ENCODE results near the gene TOX2. TPM values are rescaled to one million over a fixed set of nuclear protein-coding genes. Genes with fewer than 3 reads are reported as not detected.
A peak's percentile ranks its signal among the peaks of the same experiment; 100 is the strongest.

The TOX2 gene
- total RNA-seq, 1 experiment from 2014 or later, result 0.83 TPM

DNA sequence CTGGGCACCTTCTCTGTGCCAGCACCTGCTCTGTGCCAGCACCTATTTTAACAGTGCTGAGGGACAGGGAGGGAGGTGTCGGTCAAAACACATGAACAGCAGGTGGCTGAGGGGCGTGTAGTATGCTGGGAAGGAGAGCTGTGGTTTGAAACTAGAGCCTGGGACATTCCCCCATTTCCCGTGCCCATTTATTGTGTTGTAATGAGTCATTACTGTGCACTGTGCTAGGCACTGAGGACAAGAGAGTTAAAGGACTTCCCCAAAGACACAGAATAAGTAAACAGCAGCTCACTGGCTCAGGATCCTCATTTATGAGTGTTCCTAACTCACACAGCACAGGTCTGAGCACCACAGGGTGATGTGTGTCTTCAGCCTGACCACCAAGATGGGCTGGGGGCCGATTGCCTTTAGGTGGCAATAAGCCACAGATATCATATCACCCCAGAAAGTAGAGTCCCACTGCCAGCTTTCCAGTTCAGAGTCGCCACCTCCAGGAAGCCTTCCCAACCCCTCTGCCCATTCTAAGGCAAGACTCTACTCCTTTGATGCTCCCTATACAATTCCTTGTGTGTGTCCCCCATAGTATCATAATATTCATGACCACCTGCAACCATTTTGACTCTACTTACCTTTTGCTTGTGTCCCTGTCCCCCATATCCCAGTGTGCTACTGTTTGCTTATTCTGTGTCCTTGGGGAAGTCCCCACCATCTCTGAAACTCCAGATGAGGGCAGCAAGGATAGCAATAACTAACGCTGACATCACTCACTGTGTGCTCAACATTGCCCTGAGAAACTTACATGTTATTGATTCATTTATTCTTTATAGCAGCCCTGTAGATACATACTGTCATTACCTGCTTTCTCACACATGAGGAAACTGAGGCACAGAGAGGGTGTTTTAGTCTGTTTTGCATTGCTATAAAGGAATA is 87.3 kb downstream of the TOX2 start:
- no peak for DNase-seq (ENCODE audit: low spot score)

DNA sequence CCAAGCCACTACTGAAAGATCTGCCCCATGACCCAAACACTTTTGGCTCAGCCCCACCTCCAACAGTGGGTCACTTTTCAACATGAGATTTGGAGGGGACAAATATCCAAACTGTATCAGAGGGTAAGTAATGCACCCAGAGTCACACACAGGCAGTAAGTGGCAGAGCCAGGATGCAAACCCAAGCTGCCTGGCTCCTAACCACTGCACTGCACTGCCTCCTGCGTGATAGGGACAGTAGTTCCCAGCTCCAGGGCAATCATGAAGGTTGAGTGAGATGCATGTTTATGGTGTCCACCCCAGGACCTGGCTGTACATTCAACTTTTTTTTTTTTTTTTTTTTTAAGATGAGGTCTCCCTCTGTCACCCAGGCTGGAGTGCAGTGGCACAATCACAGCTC is 88.2 kb downstream of the TOX2 start:
- DNase-seq (ENCODE audit: low spot score), result no peak

GRCh38 chr20:44003609-44004008 is 89.0 kb downstream of the TOX2 start:
- DNase-seq (ENCODE audit: low spot score), result no peak

DNA sequence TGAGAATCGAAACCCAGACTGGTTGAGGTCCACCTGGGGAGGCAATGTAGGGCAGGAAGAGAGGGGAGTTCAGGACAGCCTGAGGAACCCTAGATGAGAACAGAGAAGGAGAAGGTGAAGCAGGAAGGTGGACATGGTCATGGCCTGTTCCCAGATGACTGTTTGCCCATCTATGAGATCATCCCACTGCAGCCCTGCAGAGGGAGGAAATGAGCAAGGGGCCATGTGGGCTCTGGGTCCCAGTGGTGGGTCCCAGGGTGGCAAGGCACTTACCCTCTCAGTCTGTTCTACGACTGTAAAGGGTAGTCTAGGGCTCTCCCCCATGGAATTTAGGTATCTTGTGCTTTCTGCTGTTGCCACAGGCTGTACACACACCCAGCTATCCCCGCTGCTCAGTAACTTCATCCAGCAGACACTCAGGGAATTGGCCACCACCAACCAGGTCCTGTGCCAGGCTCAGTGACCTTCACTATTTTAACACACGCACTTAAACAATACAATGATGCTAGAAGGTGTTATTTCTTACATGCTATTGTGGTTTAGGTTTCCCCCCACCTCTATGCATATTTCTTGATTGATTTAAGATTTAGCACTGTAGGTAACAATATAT is 89.8 kb downstream of the TOX2 start:
- DNase-seq (ENCODE audit: low spot score), result no peak

- DNase-seq (ENCODE audit: low spot score), result no peak
Observed at GRCh38 chr20:44005661-44006060, 91.0 kb downstream of the TOX2 start.

GRCh38 chr20:44006126-44006525 is 91.5 kb downstream of the TOX2 start:
- no peak for DNase-seq (ENCODE audit: low spot score)

DNA sequence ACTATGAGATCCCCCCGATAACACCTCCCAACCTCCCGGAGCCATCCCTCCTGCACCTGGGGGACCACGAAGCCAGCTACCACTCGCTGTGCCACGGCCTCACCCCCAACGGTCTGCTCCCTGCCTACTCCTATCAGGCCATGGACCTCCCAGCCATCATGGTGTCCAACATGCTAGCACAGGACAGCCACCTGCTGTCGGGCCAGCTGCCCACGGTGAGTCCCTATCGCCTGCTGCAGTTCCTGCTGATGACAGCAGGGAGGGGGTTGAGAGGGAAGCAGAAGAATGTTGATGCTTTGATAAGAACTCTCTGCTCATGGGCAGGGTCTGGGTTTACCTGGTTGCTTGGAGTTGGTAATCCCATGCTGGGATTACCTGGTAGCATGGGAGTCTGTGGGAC is 91.9 kb downstream of the TOX2 start:
- DNase-seq (ENCODE audit: low spot score), result no peak

- DNase-seq (ENCODE audit: low spot score), result no peak
Observed at GRCh38 chr20:44008806-44009678, 94.4 kb downstream of the TOX2 start.

GRCh38 chr20:44009679-44009992 is 95.0 kb downstream of the TOX2 start:
- DNase-seq (ENCODE audit: low spot score), result no peak

DNA sequence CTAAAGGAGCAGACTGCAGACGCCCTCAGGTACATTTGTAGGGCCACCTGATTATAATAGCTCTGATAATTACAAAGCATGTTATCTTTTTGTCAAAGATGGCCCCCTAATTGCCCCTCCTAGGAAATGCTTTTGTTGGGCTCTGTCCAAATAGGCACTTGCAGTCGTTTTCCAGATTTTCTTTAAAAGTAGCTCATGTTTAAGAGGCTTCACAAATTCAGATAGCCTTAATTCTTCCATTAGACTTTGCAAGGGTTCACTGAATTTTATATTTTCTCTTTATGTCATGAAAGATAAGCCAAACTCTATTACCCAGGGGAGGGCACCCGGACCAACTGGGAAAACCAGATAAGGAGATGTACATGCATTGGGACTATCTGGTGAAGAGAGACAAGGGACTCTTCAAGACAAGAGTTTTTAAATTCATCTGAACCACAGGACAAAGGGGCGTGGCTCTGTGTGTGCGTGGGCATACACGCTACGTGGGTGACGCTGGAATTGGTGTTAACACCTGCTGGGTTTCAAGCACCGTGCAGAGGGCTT is 95.6 kb downstream of the TOX2 start:
- DNase-seq (ENCODE audit: low spot score), result no peak

DNA sequence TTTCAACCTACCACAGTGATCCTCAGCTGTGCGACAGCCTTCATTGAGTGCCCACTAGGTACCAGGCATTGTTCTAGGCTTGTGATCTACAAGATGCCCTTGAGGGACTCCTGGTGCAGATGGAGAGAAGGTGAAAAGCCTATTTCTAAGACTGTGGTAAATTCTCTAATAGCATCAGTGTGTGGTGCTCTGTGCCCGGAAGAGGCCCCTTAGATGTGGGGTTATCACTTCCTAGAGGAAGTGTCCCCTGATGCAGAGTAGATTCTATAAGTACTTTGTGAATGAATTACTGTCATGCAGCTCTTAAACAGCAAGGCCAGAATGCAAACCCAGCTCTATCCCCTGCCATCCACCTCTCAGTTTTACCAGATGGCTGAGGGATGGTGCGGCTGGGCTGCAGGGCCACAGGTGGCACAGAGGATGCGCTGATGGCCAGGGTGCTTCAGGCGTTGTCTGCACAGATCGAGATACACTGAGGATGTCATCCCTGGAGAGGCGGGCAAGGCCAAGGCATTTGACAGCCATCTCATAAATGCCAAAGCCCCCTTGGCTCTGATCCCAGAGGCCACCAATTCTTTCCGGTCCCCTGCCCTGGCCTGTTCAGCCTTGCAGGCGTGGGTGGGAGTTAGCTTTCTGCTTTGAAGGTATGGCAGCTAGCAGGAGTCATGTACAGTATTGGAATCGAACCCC is 96.7 kb downstream of the TOX2 start:
- no peak for DNase-seq (ENCODE audit: low spot score)

GRCh38 chr20:44012466-44013226 is 98.0 kb downstream of the TOX2 start:
- DNase-seq (ENCODE audit: low spot score), result no peak

DNA sequence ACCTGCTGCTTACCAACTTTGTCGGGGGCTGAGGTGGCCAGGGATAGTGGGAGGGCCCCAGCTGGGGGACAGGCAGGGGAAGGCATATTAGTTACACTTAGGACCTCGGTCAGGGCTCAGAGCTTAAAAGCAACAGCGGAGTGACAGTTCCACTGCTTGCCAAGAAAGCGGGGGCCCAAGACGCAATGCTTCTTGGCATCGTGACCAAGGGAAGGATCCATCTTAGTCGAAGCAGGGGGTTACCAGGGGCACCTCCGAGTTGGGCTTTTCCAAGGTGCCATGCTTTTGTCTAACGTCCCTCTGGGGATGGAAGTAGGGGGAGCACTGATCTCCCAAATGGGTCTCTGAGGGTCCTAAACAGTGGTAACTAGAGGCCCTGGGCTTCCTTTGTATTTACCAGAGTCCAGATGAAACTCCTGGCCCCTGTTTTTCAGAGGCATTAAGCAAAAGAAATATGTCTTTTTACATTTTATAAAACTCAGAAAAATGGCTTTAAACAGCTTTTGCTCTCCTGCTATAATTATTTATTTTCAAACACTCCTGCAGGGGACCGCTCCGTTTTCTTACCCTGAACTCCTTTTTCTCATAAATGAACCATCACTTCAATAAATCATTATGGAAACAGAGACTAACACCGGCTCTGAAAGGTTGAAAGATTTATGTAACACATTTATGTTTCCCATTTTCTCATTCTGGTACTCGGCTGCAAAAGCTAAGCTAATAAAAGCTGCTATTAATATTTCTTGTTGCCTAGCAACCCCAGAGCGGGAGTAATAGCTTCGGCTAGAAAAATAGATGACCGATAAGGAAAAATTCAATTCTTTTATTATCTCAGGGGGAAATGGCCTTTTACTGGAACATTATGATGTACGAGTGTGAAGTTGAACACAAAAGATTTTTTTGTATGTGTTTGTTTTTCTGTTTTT is 100.4 kb downstream of the TOX2 start:
- DNase-seq (ENCODE audit: low spot score), result no peak

DNA sequence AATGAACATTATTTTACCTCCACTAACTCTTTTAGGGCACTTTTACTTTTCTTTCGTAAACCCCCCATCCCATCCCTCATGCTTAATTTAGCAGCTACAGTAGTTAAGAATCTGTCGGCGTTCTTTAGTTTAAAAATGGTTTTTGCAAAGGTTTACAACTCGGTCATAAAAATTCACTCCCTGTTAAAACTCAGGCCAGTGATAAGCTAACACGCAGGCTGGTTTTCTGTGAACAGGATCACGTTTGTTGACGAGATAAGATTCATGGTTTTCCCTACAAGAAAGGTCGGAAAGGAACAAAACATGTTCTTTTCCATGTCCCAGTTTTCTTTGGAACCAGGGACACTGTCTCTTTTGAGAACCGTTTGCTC is 101.1 kb downstream of the TOX2 start:
- no peak for DNase-seq (ENCODE audit: low spot score)

GRCh38 chr20:44016525-44016924 is 101.9 kb downstream of the TOX2 start:
- no peak for DNase-seq (ENCODE audit: low spot score)

- no peak for DNase-seq (ENCODE audit: low spot score)
Observed at GRCh38 chr20:44017211-44017610, 102.6 kb downstream of the TOX2 start.

DNA sequence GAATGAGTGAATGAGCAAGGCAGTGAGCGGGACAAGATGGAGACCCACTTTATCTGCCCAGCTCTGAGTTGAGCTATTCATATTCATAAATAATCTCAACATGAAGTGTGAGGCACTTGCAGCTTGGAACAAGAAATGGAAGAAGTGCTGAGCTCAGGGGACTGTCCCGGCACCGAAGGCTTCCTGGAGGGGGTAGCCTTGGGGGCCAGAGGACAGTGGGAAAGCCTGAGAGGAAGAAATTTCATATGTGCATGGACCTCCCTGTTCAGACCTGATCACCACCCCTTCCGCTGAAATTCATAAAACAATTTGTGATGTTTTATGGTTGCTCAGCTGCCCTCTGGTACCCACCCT is 103.2 kb downstream of the TOX2 start:
- no peak for DNase-seq (ENCODE audit: low spot score)

DNA sequence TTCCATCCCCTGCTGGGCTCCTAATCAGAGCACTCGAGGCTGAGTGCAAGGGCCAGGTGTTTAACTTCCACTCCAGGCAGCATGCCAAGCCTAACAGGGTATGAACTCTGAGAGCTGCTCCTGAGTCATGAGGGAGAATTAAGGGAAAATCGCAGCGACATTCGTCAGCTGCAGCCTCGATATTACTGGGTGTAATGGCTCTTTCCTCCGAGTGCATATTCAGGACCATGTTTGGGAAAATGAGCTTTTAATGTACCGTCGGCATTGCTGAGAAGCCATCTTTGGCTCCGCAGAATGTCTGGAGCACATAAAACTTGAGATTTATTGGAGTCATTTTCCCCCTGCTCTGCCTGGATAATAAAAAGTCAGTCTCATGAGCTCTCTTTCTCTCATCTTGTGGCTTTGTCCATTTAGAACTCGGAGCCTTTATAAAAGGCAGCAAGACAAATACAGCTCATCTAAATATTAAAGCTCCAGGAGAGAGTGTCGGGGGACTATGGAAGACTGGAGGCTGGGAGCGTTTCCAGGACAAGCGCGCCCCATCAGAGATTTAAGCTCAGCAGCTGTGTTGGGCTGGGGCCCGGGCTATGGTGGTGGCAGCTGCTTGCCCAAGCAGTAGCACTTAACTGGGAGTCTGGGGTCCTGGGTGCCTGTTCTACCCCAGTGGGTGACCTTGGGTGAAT is 103.7 kb downstream of the TOX2 start:
- DNase-seq (ENCODE audit: low spot score), result peak; percentile 92

DNA sequence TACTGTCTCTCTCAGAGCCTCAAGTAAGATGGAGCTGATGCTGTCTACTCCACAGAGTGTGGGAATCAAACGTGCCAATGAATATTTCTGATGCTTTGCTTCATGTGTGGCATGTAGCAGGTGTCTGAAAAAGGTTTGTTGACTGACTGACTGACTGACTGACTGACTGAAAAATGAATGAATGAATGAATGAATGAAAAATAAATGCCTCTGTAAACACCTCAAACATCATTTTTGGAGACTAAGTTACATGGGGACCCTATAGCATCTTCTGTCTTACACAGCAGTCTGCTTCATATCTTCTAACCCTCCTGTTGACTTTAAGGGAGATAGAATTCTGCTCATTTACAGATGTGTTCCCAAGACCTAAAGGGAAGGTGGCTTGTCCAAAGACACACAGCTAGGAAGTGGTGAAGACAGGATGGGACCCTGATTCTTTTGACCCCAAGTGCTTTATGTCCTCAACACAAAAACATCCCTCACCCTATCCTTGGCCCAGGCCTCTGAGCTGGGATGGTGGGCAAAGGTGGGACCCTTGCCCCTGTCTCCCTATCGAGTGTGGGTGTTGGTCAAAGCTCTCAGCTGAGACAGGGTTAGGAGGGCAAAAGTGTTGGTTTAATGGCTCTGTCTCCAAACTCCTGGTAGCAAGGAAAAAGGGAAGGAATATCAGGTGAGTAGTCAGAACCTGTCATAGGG is 104.4 kb downstream of the TOX2 start:
- no peak for DNase-seq (ENCODE audit: low spot score)
